ENCODE data around the gene TSN. TPM values are rescaled to one million over a fixed set of nuclear protein-coding genes. Genes with fewer than 3 reads are reported as not detected.

TSN gene
- total and polyA plus RNA-seq, 2 experiments from 2014 or later, result 62.5 to 94.8 TPM

DNA sequence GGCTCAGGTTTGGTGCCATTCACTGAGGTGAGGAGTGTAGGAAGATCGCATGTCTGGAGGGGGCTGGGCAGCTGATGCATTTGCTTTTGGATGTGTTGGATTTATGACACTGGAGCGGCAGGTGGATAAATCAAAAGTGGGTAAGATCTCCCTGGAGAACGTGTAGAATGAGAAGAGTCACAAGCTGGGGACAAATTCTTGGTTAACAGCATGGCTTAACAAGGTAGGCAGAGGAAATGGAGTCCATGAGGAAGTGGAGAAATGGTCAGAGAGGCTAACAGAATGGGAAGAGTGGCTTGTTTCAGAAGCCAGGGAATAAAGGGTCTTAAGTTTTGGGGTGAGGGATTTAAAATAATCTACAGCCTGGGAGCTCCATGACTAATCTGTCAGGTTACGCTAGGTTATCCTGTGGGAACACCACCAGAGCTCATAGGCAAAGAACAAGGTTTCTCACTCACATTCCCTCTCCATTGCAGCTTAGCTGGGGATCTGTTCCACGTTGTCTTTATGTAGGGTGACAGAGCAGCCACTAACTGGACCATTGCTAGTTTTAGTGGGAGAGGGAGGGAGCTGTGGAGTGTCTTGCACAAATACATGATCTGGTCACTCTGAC, 12.8 kb downstream of the TSN start (continued):
- TF ChIP-seq, protein P1, sequence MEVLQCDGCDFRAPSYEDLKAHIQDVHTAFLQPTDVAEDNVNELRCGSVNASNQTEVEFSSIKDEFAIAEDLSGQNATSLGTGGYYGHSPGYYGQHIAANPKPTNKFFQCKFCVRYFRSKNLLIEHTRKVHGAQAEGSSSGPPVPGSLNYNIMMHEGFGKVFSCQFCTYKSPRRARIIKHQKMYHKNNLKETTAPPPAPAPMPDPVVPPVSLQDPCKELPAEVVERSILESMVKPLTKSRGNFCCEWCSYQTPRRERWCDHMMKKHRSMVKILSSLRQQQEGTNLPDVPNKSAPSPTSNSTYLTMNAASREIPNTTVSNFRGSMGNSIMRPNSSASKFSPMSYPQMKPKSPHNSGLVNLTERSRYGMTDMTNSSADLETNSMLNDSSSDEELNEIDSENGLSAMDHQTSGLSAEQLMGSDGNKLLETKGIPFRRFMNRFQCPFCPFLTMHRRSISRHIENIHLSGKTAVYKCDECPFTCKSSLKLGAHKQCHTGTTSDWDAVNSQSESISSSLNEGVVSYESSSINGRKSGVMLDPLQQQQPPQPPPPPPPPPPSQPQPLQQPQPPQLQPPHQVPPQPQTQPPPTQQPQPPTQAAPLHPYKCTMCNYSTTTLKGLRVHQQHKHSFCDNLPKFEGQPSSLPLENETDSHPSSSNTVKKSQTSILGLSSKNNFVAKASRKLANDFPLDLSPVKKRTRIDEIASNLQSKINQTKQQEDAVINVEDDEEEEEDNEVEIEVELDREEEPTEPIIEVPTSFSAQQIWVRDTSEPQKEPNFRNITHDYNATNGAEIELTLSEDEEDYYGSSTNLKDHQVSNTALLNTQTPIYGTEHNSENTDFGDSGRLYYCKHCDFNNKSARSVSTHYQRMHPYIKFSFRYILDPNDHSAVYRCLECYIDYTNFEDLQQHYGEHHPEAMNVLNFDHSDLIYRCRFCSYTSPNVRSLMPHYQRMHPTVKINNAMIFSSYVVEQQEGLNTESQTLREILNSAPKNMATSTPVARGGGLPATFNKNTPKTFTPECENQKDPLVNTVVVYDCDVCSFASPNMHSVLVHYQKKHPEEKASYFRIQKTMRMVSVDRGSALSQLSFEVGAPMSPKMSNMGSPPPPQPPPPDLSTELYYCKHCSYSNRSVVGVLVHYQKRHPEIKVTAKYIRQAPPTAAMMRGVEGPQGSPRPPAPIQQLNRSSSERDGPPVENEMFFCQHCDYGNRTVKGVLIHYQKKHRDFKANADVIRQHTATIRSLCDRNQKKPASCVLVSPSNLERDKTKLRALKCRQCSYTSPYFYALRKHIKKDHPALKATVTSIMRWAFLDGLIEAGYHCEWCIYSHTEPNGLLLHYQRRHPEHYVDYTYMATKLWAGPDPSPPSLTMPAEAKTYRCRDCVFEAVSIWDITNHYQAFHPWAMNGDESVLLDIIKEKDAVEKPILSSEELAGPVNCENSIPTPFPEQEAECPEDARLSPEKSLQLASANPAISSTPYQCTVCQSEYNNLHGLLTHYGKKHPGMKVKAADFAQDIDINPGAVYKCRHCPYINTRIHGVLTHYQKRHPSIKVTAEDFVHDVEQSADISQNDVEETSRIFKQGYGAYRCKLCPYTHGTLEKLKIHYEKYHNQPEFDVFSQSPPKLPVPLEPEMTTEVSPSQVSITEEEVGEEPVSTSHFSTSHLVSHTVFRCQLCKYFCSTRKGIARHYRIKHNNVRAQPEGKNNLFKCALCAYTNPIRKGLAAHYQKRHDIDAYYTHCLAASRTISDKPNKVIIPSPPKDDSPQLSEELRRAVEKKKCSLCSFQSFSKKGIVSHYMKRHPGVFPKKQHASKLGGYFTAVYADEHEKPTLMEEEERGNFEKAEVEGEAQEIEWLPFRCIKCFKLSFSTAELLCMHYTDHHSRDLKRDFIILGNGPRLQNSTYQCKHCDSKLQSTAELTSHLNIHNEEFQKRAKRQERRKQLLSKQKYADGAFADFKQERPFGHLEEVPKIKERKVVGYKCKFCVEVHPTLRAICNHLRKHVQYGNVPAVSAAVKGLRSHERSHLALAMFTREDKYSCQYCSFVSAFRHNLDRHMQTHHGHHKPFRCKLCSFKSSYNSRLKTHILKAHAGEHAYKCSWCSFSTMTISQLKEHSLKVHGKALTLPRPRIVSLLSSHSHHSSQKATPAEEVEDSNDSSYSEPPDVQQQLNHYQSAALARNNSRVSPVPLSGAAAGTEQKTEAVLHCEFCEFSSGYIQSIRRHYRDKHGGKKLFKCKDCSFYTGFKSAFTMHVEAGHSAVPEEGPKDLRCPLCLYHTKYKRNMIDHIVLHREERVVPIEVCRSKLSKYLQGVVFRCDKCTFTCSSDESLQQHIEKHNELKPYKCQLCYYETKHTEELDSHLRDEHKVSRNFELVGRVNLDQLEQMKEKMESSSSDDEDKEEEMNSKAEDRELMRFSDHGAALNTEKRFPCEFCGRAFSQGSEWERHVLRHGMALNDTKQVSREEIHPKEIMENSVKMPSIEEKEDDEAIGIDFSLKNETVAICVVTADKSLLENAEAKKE (CRISPR knock-in tag; IDR thresholded peaks at IDR 0.05), result no peak

DNA sequence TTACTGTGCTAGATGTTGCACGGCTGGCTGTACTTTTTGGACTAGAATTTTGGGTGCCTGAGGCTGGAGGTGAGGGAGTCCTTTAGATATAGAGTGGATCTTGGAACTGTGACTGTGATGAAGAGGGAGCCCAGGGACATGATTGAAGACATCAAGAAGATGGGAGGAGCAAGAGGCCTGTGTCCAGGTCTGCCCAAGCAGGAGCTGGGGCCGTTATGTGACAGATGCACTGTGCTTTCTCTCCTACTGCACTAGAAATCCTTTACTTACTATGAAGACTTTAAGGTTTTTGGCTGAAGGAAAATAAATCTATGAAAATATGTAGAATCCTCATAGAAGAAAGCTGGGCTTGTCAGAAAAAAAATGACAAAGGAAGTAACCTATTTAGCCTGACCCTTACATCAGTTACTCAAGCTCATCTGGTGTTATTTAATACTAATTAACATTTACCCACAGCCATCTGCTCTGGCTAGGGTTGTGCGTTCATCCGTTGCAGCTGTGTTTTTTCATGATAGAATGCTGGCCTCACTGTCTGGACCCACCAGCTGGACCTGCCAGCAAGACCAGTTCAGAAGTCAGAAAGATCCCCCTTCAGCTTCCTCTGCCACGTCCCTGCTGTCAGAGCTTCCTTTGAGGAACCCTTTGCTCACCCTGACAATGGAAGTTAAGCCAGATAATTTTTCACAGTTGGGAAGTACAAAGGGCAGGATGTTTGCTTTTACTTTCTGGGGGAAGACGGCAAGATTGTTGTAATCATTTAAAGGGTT, 16.7 kb downstream of the TSN start:
- Histone ChIP-seq H3K79me2 (replicated peaks; ENCODE audit: insufficient read depth) (no peaks in the 10 kb centered on the region), H3K27me3 (ENCODE audit: insufficient read depth) (no peaks in the 10 kb centered on the region), H4K20me1 (replicated peaks; ENCODE audit: insufficient read depth) (0 out of 2 replicates have a peak, but pooled peaks cover 6% of the 10 kb centered on the region), H3K4me2 (no peak overlapping the region), H3F3A (replicated peaks; ENCODE audit: low read depth) (0 out of 2 replicates have a peak, but pooled peaks cover 4% of the 10 kb centered on the region), H2AFZ (no peak overlapping the region), H3K4me3 (no peak overlapping the region), H3K9me2 (ENCODE audit: insufficient read depth) (no peaks in the 10 kb centered on the region), H3K36me3 (ENCODE audit: insufficient read depth) (peaks cover 15% of the 10 kb centered on the region), H3K4me1 (ENCODE audit: insufficient read depth) (peaks cover 5% of the 10 kb centered on the region; the same call in 1 of the 2 replicates), H3K27ac (ENCODE audit: low read depth) (no peak overlapping the region)
- Mint-ChIP-seq H3K27ac (no peak overlapping the region), H3K36me3 (ENCODE audit: low read depth) (peaks cover 12% of the 10 kb centered on the region), H3K4me3 (no peak overlapping the region), H3K27me3 (ENCODE audit: insufficient read depth, low read depth, poor library complexity) (no peaks in the 10 kb centered on the region), H3K9me3 (no peaks in the 10 kb centered on the region), H3K4me1 (peaks cover 7% of the 10 kb centered on the region; the same call in 1 of the 3 replicates)
- ATAC-seq (no peak), DNase-seq (ENCODE audit: low spot score) (no peak)
- TF ChIP-seq NANOG (IDR thresholded peaks at IDR 0.05; ENCODE audit: borderline replicate concordance) (no peak), ZNF331 (CRISPR knock-in tag; IDR thresholded peaks at IDR 0.05; ENCODE audit: low read depth) (no peak), ETS1 (IDR thresholded peaks at IDR 0.05) (no peak), REST (IDR thresholded peaks at IDR 0.05; ENCODE audit: unreplicated experiment) (no peak)

Data from GM23338 (cell line).